Stimulated activated CD8-positive, alpha-beta memory T cell treated with anti-CD3 and anti-CD28 coated beads, Interleukin-12 subunit alpha, Interleukin-12 subunit beta, amount 100 ng/mL, for 4 hours (primary cell): Measurements from ENCODE around the gene TRPM8.

Experiments used
- DNase-seq: peaks from one replicate; pipeline ENCODE4 v3.0.0-alpha.2; 2020; ENCODE audit warnings: low read depth

TRPM8 gene

GRCh38 chr2:234047361-234047760 is 130.2 kb downstream of the TRPM8 start:
- DNase-seq = no peak

- no peak for DNase-seq
Measured at GRCh38 chr2:234048049-234048448, 130.9 kb downstream of the TRPM8 start.

DNA sequence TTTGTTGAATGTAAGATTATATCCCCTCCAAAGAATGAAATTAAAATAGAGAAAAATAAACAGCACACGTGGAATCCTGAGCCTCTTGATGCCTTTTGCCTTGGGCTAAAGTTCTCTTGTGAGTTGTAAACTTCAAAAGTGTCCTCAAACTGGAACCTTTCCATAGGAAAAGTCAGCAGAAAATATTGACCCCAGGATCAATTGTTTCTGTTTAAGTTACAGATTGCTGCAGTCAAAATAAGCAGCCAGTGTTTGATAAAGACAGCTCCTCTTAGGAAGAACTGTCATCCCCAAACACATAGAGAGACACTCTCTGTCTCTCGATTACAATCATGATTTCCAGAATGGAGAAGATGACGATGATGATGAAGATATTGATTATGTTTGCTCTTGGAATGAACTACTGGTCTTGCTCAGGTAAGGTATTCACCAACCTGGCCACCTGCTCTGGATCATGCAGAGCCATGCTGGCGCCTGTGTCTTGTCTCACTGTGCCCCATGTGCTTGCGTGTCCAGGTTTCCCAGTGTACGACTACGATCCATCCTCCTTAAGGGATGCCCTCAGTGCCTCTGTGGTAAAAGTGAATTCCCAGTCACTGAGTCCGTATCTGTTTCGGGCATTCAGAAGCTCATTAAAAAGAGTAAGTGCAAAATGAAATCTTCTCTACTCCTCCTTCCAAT is 133.4 kb downstream of the TRPM8 start, which contains the start of gene SPP2:
Gene SPP2 (plus strand): TSS at position 248 of the 681 bp plus-strand sequence. CDS start 85 bp downstream, at position 333.
- DNase-seq = no peak

DNA sequence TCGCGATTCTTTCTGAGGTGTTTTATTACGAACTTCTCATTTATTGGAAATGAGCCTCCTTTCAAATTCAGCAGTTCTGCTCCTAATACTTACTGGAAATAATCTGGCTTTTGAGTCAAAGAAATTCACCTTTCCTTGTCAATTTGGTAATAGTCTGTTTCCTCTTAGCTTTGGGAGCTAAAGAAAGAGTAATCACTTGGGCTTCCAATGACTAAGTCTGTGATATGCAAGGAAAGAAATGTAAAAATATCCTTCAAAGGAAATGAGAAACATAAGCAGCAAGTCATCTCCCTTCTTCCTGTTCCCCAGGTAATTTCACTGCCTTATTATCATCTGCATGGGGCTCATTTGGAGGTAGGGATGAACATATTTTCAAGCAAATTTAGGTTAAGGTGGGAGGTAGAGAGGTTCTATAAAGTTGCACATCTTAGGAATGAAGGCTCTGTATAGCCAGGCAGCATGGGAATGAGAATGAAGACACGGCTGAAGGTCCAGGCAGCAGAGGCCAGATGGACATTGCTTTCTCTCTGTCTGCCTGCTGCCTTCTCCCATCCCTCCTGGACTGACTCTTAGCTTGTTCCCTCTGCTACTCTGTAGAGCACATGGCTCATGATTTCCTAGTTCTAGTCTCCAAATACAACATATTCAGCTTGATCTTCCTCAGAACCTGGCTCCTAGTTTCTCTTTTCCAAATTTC is 134.3 kb downstream of the TRPM8 start:
- no peak for DNase-seq

- no peak for DNase-seq
Measured at GRCh38 chr2:234058881-234059280, 141.7 kb downstream of the TRPM8 start.

DNA sequence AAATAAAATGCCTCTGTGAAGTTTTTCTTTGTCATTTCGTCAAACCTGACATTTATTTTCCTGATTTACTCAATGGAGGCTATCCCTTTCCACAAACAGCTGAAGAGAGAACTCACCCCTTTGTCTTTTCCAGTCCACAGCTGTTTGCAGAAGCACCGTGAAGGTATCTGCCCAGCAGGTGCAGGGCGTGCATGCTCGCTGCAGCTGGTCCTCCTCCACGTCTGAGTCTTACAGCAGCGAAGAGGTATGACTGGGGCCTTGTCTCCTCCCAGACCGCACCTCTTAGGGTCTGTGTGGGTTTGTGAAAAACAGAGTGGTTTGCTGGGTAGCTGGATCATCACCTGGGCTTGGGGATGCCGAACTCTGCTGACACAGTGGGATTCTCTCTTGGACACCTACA is 143.1 kb downstream of the TRPM8 start:
- no peak for DNase-seq

DNA sequence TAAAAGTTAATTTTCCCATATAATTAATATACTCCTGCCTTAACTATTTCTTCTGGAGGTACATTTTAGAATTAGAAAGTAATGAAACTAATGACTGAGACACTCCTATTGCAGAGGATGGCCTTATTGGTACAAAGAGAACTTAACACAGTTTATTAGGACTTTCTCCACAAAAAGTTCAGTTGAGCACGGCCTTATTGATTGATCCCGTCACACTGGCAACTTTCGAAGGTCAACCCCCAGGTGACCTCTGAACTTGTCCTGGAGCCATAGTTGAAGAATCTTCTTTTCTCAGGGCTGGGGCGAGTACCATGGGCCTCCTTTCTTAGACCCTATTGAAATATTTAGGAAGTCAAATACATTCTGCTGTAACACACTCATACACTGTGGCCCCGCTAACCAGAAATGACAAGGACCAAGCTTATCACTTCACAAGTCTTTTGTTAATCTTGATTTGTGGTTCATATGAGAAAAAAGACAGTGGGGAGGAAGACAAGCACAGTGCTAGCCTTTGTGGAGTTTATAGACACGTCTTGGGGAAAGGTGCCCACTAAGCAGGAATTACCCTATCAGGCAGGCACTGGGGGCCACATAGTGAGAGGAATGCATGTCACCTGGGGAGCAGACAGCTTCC is 144.6 kb downstream of the TRPM8 start:
- DNase-seq = no peak

DNA sequence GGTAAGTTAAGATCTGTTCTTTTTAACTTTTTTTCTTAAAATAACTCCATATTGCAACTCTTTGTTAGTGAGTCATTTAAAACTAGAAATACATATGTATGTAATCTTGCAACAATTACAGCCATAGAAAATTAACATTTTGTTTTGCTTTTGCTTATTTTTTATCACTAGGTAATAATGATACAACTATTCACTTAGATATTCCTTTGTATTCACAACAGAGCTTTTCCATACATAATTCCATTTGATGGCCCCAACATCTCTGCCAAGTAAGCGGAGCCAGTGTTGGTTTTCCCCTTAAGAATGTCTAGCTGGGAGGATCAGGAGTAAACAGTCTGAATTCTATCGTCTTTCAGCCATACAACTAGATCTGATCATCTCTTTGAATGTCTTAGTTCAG is 149.4 kb downstream of the TRPM8 start:
- DNase-seq = no peak
